Cardiac septum (tissue), 1 donor: ENCODE results near the gene GADD45B. TPM values are rescaled to one million over a fixed set of nuclear protein-coding genes. Genes with fewer than 3 reads are reported as not detected.

Source experiments
- DNase-seq: peaks from one replicate; pipeline ENCODE4 v3.0.0-alpha.2; 2020; ENCODE audit warnings: low spot score
- intact Hi-C: fragments of 100-400 bp; cut with DNase I; formaldehyde crosslinking; loops from one replicate; pipeline ENCODE4 v1.14.0; 2022
- long read RNA-seq: library from polyadenylated mRNA; unstranded; transcript quantifications from one replicate; pipeline ENCODE4 v2.0.0, GENCODE V29; 2021
- total RNA-seq: library from RNA; stranded (reverse); fragmentation: NEBNext Ultra II Directional; extraction: Animal tissue kit (Norgen Biotek cat#: 25700); gene quantifications from one replicate; pipeline ENCODE4 v1.2.1, GENCODE V29; 2021
- donor health status: DM: no; HTN: no; CAD: no.

The GADD45B gene
- total RNA-seq: 54.4 TPM
- long read RNA-seq, transcript GADD45B-201 (4 exons, 1,373 nt): major isoform, 12 of 22 reads
- long read RNA-seq, partial matches to known transcripts: 1 of 22 reads
- long read RNA-seq, other reads (novel, unspliced or antisense): 8 of 22 reads

GRCh38 chr19:2475702-2476450, at the start of gene GADD45B:
GADD45B (plus strand) TSS chr19:2476127; CDS start chr19:2476359, 232 bp downstream.
- DNase-seq: peak; percentile 99
- intact Hi-C loops: loop anchor here (1.0 to 2.0 kb wide), 2 partner anchors 19 to 103 kb away; no protein-coding TSS in a partner anchor

GRCh38 chr19:2426611-2427428, 49.1 kb upstream of the GADD45B start:
- DNase-seq: no peak
- intact Hi-C loops: loop anchor here (2.0 kb wide), 2 partner anchors 28 to 36 kb away; no protein-coding TSS in a partner anchor

- peak; percentile 98 for DNase-seq
- intact Hi-C loops: loop anchor here (2.0 kb wide), 2 partner anchors 27 to 35 kb away; no protein-coding TSS in a partner anchor
Measured at GRCh38 chr19:2427429-2428320, 48.3 kb upstream of the GADD45B start, which contains the start of gene TIMM13. TIMM13 (minus strand) TSS chr19:2427586; CDS start chr19:2427533, 53 bp downstream.

GRCh38 chr19:2428321-2428690, 47.6 kb upstream of the GADD45B start:
- intact Hi-C loops: no loop called here

GRCh38 chr19:2428756-2429711, 46.9 kb upstream of the GADD45B start:
- intact Hi-C loops: no loop called here
- no peak for DNase-seq

More at GRCh38 chr19:2428321-2428690, 47.6 kb upstream of the GADD45B start:
- no peak for DNase-seq

GRCh38 chr19:2429917-2430535, 45.9 kb upstream of the GADD45B start:
- DNase-seq: no peak

GRCh38 chr19:2431318-2432055, 44.4 kb upstream of the GADD45B start:
- DNase-seq: no peak
- intact Hi-C loops: no loop called here

More at GRCh38 chr19:2429917-2430535, 45.9 kb upstream of the GADD45B start:
- intact Hi-C loops: no loop called here

- intact Hi-C loops: no loop called here
- DNase-seq: no peak
Measured at GRCh38 chr19:2432131-2432848, 43.6 kb upstream of the GADD45B start.

- DNase-seq: no peak
- intact Hi-C loops: no loop called here
Measured at GRCh38 chr19:2433854-2434253, 42.1 kb upstream of the GADD45B start.

- DNase-seq: no peak
- intact Hi-C loops: no loop called here
Measured at GRCh38 chr19:2434267-2434666, 41.7 kb upstream of the GADD45B start.

- no peak for DNase-seq
- intact Hi-C loops: no loop called here
Measured at GRCh38 chr19:2434721-2435265, 41.1 kb upstream of the GADD45B start.

- intact Hi-C loops: no loop called here
- DNase-seq: no peak
Measured at GRCh38 chr19:2436384-2436783, 39.5 kb upstream of the GADD45B start.

- intact Hi-C loops: no loop called here
- no peak for DNase-seq
Measured at GRCh38 chr19:2436926-2437325, 39.0 kb upstream of the GADD45B start.

GRCh38 chr19:2438178-2438577, 37.7 kb upstream of the GADD45B start:
- no peak for DNase-seq
- intact Hi-C loops: no loop called here

GRCh38 chr19:2440515-2440914, 35.4 kb upstream of the GADD45B start:
- no peak for DNase-seq
- intact Hi-C loops: no loop called here

GRCh38 chr19:2441096-2441752, 34.7 kb upstream of the GADD45B start:
- intact Hi-C loops: no loop called here
- no peak for DNase-seq
